PFSK-1 (cell line): Measurements from ENCODE around the gene SFT2D2.

Experiments
- FOXP2 ChIP-seq: optimal IDR thresholded peaks from 2 replicates; pipeline ENCODE3; 2011; ENCODE audit warnings: borderline replicate concordance, control low read depth, inconsistent platforms; ENCODE audit not compliant: insufficient read depth; ENCODE audit errors: extremely low read length, extremely low read depth
- POLR2AphosphoS5 ChIP-seq: IDR thresholded peaks from 2 replicates; pipeline ENCODE4 v1.6.1; 2012; ENCODE audit warnings: low read depth, mild to moderate bottlenecking, control low read depth, low read length, moderate library complexity
- REST ChIP-seq, 2 experiments: IDR thresholded peaks; 2 replicates each; pipeline versions ENCODE4 v1.6.1 to v1.8.0; 2011 to 2012; ENCODE audit warnings: low read depth in 2 of 2, low read length in 2 of 2, control low read depth in 1 of 2, inconsistent platforms in 1 of 2, mild to moderate bottlenecking in 1 of 2, moderate library complexity in 1 of 2; ENCODE audit not compliant: insufficient read depth in 1 of 2
- SIN3A ChIP-seq: IDR thresholded peaks from 2 replicates; pipeline ENCODE4 v1.6.1; 2012; ENCODE audit warnings: mild to moderate bottlenecking, low read length, moderate library complexity, borderline replicate concordance; ENCODE audit not compliant: insufficient read depth
- TAF1 ChIP-seq: IDR thresholded peaks from 2 replicates; pipeline ENCODE4 v1.6.1; 2012; ENCODE audit warnings: low read length, control low read depth, borderline replicate concordance; ENCODE audit not compliant: insufficient read depth

The SFT2D2 gene

GRCh38 chr1:168256164-168256563 is 30.4 kb downstream of the SFT2D2 start:
- TF ChIP-seq POLR2AphosphoS5 (no peak), REST (IDR thresholded peaks at IDR 0.05; ENCODE audit: insufficient read depth in 1 of 2, low read depth in 2 of 2, low read length in 2 of 2) (no peak), SIN3A (no peak), FOXP2 (no peak), TAF1 (no peak)

GRCh38 chr1:168257397-168257796 is 31.6 kb downstream of the SFT2D2 start:
- TF ChIP-seq POLR2AphosphoS5 (no peak), REST (IDR thresholded peaks at IDR 0.05; ENCODE audit: insufficient read depth in 1 of 2, low read depth in 2 of 2, low read length in 2 of 2) (no peak), TAF1 (no peak), SIN3A (no peak), FOXP2 (no peak)

GRCh38 chr1:168259567-168259966 is 33.8 kb downstream of the SFT2D2 start:
- TF ChIP-seq SIN3A (no peak), TAF1 (no peak), FOXP2 (no peak)

- TF ChIP-seq REST (IDR thresholded peaks at IDR 0.05; ENCODE audit: insufficient read depth in 1 of 2, low read depth in 2 of 2, low read length in 2 of 2) (no peak), SIN3A (no peak), TAF1 (no peak), POLR2AphosphoS5 (no peak), FOXP2 (no peak)
These were observed 34.6 kb downstream of the SFT2D2 start for GRCh38 chr1:168260393-168260792.

- TF ChIP-seq FOXP2: no peak
- TF ChIP-seq REST (IDR thresholded peaks at IDR 0.05; ENCODE audit: insufficient read depth in 1 of 2, low read depth in 2 of 2, low read length in 2 of 2): no peak
- TF ChIP-seq POLR2AphosphoS5: no peak
These were observed 35.6 kb downstream of the SFT2D2 start for GRCh38 chr1:168261390-168261789.
